HCT116 (cell line): ENCODE measurements around the gene DOCK2. TPM values are rescaled to one million over a fixed set of nuclear protein-coding genes. Genes with fewer than 3 reads are reported as not detected.

Experiments
- ATAC-seq: fragments of 200-7000 bp; cut with Tn5 transposase; 2 replicates; pipeline ENCODE4 v1.9.1; 2020; ENCODE audit warnings: mild to moderate bottlenecking, moderate library complexity
- BruUV-seq: library from RNA; stranded (reverse); fragments of 400-500 nt; replicated peaks from 2 replicates; lab custom pipeline; 2021; lab: Mats Ljungman, UMichigan
- CTCF ChIA-PET: fragments of 300-600 bp; sonication (Branson Sonifier 250); formaldehyde crosslinking; loops from one replicate; lab custom pipeline; 2021; ENCODE audit warnings: antibody characterized with exemption; lab: Charles Lee
- POLR2A ChIA-PET: fragments of 300-600, 350-600 bp; sonication (Branson Sonifier 250); formaldehyde crosslinking; loops from one replicate; lab custom pipeline; 2021; ENCODE audit warnings: antibody characterized with exemption; lab: Charles Lee
- RAD21 ChIA-PET, 2 experiments: fragments of 300-600 bp; sonication (Branson Sonifier 250); formaldehyde crosslinking; loops; one replicate each; lab custom pipeline; 2023; ENCODE audit warnings: low total read pairs in 2 of 2; ENCODE audit not compliant: uncharacterized antibody in 2 of 2, unreplicated experiment in 2 of 2, low non-redundant PET in 1 of 2; lab: Charles Lee
- DNase-seq: peaks from one replicate; pipeline ENCODE4 v3.0.0-alpha.2; 2010; ENCODE audit warnings: low read depth, low spot score
- H2AFZ ChIP-seq: fragments of 200-600 bp; shearing (Covaris generic), sonication (generic); 2 replicates; pipeline ENCODE4 v1.6.1; 2017; ENCODE audit warnings: low read depth, mixed run types, mixed read lengths, antibody characterized with exemption, low read length; ENCODE audit not compliant: poor library complexity, severe bottlenecking
- H3K27ac ChIP-seq: 2 replicates; pipeline ENCODE4 v1.5.1; 2012; ENCODE audit warnings: low read depth, low read length
- H3K27me3 ChIP-seq: fragments of 200-600 bp; sonication (generic); 2 replicates; pipeline ENCODE4 v1.6.1; 2016; ENCODE audit warnings: mixed run types, low read length, mixed read lengths; ENCODE audit not compliant: insufficient read depth
- H3K36me3 ChIP-seq, 2 experiments: fragments of 200-500 bp in 1 of 2; fragments of 200-600 bp in 1 of 2; sonication (Bioruptor generic) in 1 of 2; sonication (generic) in 1 of 2; 2 replicates each; pipeline versions ENCODE4 v1.5.1 to v1.6.1; 2014 to 2016; ENCODE audit warnings: low read length in 2 of 2, inconsistent platforms in 1 of 2, mixed read lengths in 1 of 2, mixed run types in 1 of 2; ENCODE audit not compliant: insufficient read depth in 2 of 2, control insufficient read depth in 1 of 2
- H3K4me1 ChIP-seq, 2 experiments: fragments of 200-600 bp in 1 of 2; sonication (generic) in 1 of 2; 2 replicates each; pipeline versions ENCODE4 v1.5.1 to v1.6.1; 2012 to 2017; ENCODE audit warnings: low read length in 2 of 2, inconsistent platforms in 1 of 2, mild to moderate bottlenecking in 1 of 2, mixed read lengths in 1 of 2, mixed run types in 1 of 2, moderate library complexity in 1 of 2; ENCODE audit not compliant: insufficient read depth in 2 of 2, control insufficient read depth in 1 of 2
- H3K4me2 ChIP-seq: fragments of 200-600 bp; sonication (generic); 2 replicates; pipeline ENCODE4 v1.6.1; 2017; ENCODE audit warnings: mixed run types, low read length, mixed read lengths
- H3K4me3 ChIP-seq, 2 experiments: fragments of 200-600 bp in 1 of 2; sonication (generic) in 1 of 2; replicated peaks in 1 of 2; 2 replicates each; pipeline ENCODE4 v1.5.1; 2011 to 2016; ENCODE audit warnings: low read length in 2 of 2, control low read depth in 1 of 2, low read depth in 1 of 2, mild to moderate bottlenecking in 1 of 2, mixed read lengths in 1 of 2, mixed run types in 1 of 2
- H3K79me2 ChIP-seq: fragments of 200-600 bp; sonication (generic); 2 replicates; pipeline ENCODE4 v1.6.1; 2017; ENCODE audit warnings: mild to moderate bottlenecking, mixed run types, low read length, moderate library complexity, mixed read lengths; ENCODE audit not compliant: insufficient read depth
- H3K9ac ChIP-seq: fragments of 200-600 bp; sonication (generic); 2 replicates; pipeline ENCODE4 v1.6.1; 2016; ENCODE audit warnings: low read length, mixed read lengths
- H3K9me2 ChIP-seq: fragments of 200-600 bp; sonication (generic), shearing (Covaris generic); 2 replicates; pipeline ENCODE4 v1.6.1; 2017; ENCODE audit warnings: mixed run types, mild to moderate bottlenecking, moderate library complexity; ENCODE audit not compliant: insufficient read depth
- H3K9me3 ChIP-seq, 2 experiments: fragments of 200-500 bp in 1 of 2; fragments of 200-600 bp in 1 of 2; sonication (Bioruptor generic) in 1 of 2; sonication (generic) in 1 of 2; 2 replicates each; pipeline ENCODE4 v1.6.1; 2014 to 2017; ENCODE audit warnings: low read length in 2 of 2, mixed read lengths in 2 of 2, inconsistent platforms in 1 of 2, low read depth in 1 of 2, mild to moderate bottlenecking in 1 of 2, mixed run types in 1 of 2, moderate library complexity in 1 of 2; ENCODE audit not compliant: control insufficient read depth in 1 of 2, insufficient read depth in 1 of 2
- H4K20me1 ChIP-seq: fragments of 200-600 bp; sonication (generic), shearing (Covaris generic); 2 replicates; pipeline ENCODE4 v1.6.1; 2017; ENCODE audit warnings: mixed run types, mild to moderate bottlenecking, moderate library complexity; ENCODE audit not compliant: insufficient read depth
- EGR1 ChIP-seq: IDR thresholded peaks from 2 replicates; pipeline ENCODE4 v1.6.1; 2012; ENCODE audit warnings: low read depth
- ELF1 ChIP-seq: IDR thresholded peaks from 2 replicates; pipeline ENCODE4 v1.6.1; 2012; ENCODE audit warnings: low read depth, borderline replicate concordance
- EZH2 ChIP-seq: fragments of 200-600 bp; sonication (generic); IDR thresholded peaks from 2 replicates; pipeline ENCODE4 v1.6.1; 2017; ENCODE audit warnings: antibody characterized with exemption, mixed run types
- EZH2phosphoT487 ChIP-seq: fragments of 200-600 bp; IDR thresholded peaks from 2 replicates; pipeline ENCODE4 v1.6.1; 2018; ENCODE audit warnings: antibody characterized with exemption, borderline replicate concordance
- JUND ChIP-seq: IDR thresholded peaks from 2 replicates; pipeline ENCODE4 v1.6.1; 2012
- POLR2AphosphoS5 ChIP-seq: IDR thresholded peaks from 2 replicates; pipeline ENCODE4 v1.6.1; 2011; ENCODE audit warnings: mild to moderate bottlenecking, low read depth, low read length, moderate library complexity
- RAD21 ChIP-seq: IDR thresholded peaks from 2 replicates; pipeline ENCODE4 v1.6.1; 2012; ENCODE audit warnings: low read depth, mild to moderate bottlenecking
- SP1 ChIP-seq: IDR thresholded peaks from 2 replicates; pipeline ENCODE4 v1.6.1; 2012; ENCODE audit warnings: low read depth
- SRF ChIP-seq: IDR thresholded peaks from 2 replicates; pipeline ENCODE4 v1.6.1; 2012; ENCODE audit warnings: low read depth
- ZFX ChIP-seq: fragments of 450-650 bp; IDR thresholded peaks from 2 replicates; pipeline ENCODE4 v1.6.1; 2017
- intact Hi-C: fragments of 100-400 bp; cut with micrococcal nuclease; formaldehyde crosslinking; loops from 2 replicates; pipeline ENCODE4 v1.10.0; 2022
- total RNA-seq: library from RNA; stranded (reverse); gene quantifications from one replicate; pipeline ENCODE4 v1.2.1, GENCODE V29; 2021; ENCODE audit not compliant: unreplicated experiment
- TF ChIP-seq, protein P1 (sequence below): IDR thresholded peaks from 2 replicates; pipeline ENCODE4 v1.6.1; 2012
- TF ChIP-seq, protein P2 (sequence below): IDR thresholded peaks from 2 replicates; pipeline ENCODE4 v1.6.1; 2012; ENCODE audit warnings: low read depth

DOCK2 gene
- total RNA-seq, 1 experiment from 2014 or later: 0.89 TPM

DNA sequence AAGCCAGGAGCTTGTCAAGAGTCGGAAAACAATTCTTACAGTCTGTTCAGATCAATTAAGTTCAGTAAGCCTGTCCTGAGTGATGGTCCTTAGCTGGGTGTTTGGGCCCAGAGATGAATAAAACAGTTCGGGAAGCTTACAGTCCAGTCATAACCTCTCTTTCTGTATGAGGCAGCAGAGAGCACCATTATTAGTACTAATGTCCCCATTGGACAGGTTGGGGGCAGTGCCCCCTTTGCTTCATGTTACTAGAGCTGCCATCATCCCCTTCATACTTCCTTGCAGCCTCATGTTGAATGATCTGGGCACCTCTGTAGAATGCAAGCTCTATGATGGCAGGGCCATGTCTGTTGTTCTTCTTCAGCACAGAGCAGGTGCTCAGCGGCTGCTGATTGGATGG, 9.8 kb downstream of the DOCK2 start:
- no peak overlapping the region for H3K4me2 ChIP-seq
- no peaks in the 10 kb centered on the region for H4K20me1 ChIP-seq
- DNase-seq: no peak
- no peaks in the 10 kb centered on the region for H3K4me1 ChIP-seq
- H3K9me2 ChIP-seq: no peaks in the 10 kb centered on the region
- no peak overlapping the region for H2AFZ ChIP-seq
- peaks cover 23% of the 10 kb centered on the region for H3K27me3 ChIP-seq
- no TSS peak for BruUV-seq
- ATAC-seq: no peak
- no peaks in the 10 kb centered on the region for H3K9me3 ChIP-seq
- intact Hi-C loops: no loop called here
- no peak overlapping the region for H3K9ac ChIP-seq
- RAD21 ChIA-PET: no interaction called here
- no peak for TF ChIP-seq POLR2AphosphoS5
- TF ChIP-seq JUND: no peak
- no peak for TF ChIP-seq EGR1
- TF ChIP-seq, all 23 proteins: peak for 0
- no peak overlapping the region for H3K27ac ChIP-seq
- no peak overlapping the region for H3K4me3 ChIP-seq
- no peaks in the 10 kb centered on the region for H3K36me3 ChIP-seq
- no peaks in the 10 kb centered on the region for H3K79me2 ChIP-seq
- POLR2A ChIA-PET: no interaction called here
- CTCF ChIA-PET: no interaction called here

DNA sequence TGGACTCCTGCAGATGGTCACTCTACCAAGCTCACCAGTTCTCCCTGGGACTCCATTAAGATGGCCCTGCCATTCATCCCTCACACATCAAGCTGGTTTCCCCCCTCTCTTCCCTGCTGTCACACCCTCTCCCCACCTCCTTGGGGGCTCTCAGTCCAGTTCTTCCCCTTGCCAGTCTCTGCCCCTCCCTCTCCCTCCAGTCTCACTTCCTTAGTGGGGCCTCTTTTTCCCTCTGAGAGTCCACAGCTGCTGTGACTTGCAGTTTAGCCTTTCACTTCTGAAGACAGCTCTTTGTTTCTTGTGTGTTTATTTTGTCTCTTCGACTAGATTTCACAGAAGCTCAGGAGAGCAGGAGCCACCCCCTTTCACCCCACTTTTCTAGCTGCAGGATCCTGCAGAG, 10.5 kb downstream of the DOCK2 start:
- H3K79me2 ChIP-seq: no peaks in the 10 kb centered on the region
- BruUV-seq: no TSS peak
- H3K9me2 ChIP-seq: no peaks in the 10 kb centered on the region
- POLR2A ChIA-PET: no interaction called here
- intact Hi-C loops: no loop called here
- H3K4me3 ChIP-seq: no peak overlapping the region
- H3K9me3 ChIP-seq: no peaks in the 10 kb centered on the region
- H3K36me3 ChIP-seq: no peaks in the 10 kb centered on the region
- RAD21 ChIA-PET: no interaction called here
- no peak for ATAC-seq
- H3K9ac ChIP-seq: no peak overlapping the region
- H2AFZ ChIP-seq: no peak overlapping the region
- H3K4me2 ChIP-seq: no peak overlapping the region
- H4K20me1 ChIP-seq: no peaks in the 10 kb centered on the region
- H3K4me1 ChIP-seq: no peaks in the 10 kb centered on the region
- TF ChIP-seq EZH2: no peak
- TF ChIP-seq, protein P1, sequence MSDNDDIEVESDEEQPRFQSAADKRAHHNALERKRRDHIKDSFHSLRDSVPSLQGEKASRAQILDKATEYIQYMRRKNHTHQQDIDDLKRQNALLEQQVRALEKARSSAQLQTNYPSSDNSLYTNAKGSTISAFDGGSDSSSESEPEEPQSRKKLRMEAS: no peak
- TF ChIP-seq, protein P2, sequence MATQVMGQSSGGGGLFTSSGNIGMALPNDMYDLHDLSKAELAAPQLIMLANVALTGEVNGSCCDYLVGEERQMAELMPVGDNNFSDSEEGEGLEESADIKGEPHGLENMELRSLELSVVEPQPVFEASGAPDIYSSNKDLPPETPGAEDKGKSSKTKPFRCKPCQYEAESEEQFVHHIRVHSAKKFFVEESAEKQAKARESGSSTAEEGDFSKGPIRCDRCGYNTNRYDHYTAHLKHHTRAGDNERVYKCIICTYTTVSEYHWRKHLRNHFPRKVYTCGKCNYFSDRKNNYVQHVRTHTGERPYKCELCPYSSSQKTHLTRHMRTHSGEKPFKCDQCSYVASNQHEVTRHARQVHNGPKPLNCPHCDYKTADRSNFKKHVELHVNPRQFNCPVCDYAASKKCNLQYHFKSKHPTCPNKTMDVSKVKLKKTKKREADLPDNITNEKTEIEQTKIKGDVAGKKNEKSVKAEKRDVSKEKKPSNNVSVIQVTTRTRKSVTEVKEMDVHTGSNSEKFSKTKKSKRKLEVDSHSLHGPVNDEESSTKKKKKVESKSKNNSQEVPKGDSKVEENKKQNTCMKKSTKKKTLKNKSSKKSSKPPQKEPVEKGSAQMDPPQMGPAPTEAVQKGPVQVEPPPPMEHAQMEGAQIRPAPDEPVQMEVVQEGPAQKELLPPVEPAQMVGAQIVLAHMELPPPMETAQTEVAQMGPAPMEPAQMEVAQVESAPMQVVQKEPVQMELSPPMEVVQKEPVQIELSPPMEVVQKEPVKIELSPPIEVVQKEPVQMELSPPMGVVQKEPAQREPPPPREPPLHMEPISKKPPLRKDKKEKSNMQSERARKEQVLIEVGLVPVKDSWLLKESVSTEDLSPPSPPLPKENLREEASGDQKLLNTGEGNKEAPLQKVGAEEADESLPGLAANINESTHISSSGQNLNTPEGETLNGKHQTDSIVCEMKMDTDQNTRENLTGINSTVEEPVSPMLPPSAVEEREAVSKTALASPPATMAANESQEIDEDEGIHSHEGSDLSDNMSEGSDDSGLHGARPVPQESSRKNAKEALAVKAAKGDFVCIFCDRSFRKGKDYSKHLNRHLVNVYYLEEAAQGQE: no peak
- TF ChIP-seq RAD21: no peak
- TF ChIP-seq ZFX: no peak
- no peak for TF ChIP-seq JUND
- TF ChIP-seq ELF1: no peak
- TF ChIP-seq SP1: no peak
- TF ChIP-seq EZH2phosphoT487: no peak
- TF ChIP-seq SRF: no peak
- no peak for TF ChIP-seq POLR2AphosphoS5
- CTCF ChIA-PET: no interaction called here
- no peak overlapping the region for H3K27ac ChIP-seq
- H3K27me3 ChIP-seq: peaks cover 22% of the 10 kb centered on the region
- no peak for DNase-seq
